WTC11 (cell line): Measurements from ENCODE around the gene WWOX.

Experiments used
- CREB1 ChIP-seq: sonication (generic); formaldehyde crosslinking; IDR thresholded peaks from 2 replicates; pipeline ENCODE4 v1.8.0; 2023; ENCODE audit warnings: mild to moderate bottlenecking, missing genetic modification reagents
- ELF4 ChIP-seq: sonication (generic); formaldehyde crosslinking; IDR thresholded peaks from 2 replicates; pipeline ENCODE4 v1.8.1; 2022; ENCODE audit warnings: low read depth, mild to moderate bottlenecking, moderate library complexity, missing genetic modification reagents
- GTF2I ChIP-seq: fragments of 250-450 bp; sonication (Bioruptor Pico); conservative IDR thresholded peaks from 2 replicates; pipeline ENCODE4 v1.4.0; 2021; ENCODE audit warnings: mild to moderate bottlenecking
- NR2C2 ChIP-seq: sonication (generic); formaldehyde crosslinking; IDR thresholded peaks from 2 replicates; pipeline ENCODE4 v1.8.0; 2022; ENCODE audit warnings: mild to moderate bottlenecking, missing genetic modification reagents
- TF ChIP-seq, protein P1 (sequence below): fragments of 200-600 bp; IDR thresholded peaks from 2 replicates; pipeline ENCODE4 v1.8.0; 2022; ENCODE audit warnings: antibody characterized with exemption

DNA sequence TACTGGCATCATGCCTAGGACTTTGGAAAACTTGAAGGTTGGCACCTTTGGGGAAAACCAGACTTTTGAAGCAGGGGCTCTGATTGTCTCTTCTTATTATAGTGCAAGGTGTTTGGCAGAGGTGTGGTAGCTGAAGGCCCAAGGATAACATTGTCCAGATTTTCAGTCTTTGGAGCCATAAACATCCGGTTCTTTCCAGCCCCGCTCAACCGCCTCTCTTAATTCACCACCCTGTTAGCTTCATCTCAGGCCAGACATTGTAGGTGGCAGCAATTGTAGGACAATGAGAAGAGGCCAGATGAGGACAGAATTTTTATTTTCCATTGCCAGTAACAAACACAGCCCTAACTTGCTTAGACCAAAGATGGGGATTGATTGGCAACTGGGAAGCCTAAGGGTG lies 851.3 kb downstream of the WWOX start:
- TF ChIP-seq, protein P1, sequence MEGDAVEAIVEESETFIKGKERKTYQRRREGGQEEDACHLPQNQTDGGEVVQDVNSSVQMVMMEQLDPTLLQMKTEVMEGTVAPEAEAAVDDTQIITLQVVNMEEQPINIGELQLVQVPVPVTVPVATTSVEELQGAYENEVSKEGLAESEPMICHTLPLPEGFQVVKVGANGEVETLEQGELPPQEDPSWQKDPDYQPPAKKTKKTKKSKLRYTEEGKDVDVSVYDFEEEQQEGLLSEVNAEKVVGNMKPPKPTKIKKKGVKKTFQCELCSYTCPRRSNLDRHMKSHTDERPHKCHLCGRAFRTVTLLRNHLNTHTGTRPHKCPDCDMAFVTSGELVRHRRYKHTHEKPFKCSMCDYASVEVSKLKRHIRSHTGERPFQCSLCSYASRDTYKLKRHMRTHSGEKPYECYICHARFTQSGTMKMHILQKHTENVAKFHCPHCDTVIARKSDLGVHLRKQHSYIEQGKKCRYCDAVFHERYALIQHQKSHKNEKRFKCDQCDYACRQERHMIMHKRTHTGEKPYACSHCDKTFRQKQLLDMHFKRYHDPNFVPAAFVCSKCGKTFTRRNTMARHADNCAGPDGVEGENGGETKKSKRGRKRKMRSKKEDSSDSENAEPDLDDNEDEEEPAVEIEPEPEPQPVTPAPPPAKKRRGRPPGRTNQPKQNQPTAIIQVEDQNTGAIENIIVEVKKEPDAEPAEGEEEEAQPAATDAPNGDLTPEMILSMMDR = no peak
- TF ChIP-seq GTF2I (no peak), ELF4 (no peak), NR2C2 (CRISPR knock-in tag) (no peak), CREB1 (CRISPR knock-in tag) (no peak)
